Neural crest cell (in vitro differentiated cells): ENCODE data around the gene TGFBR3. TPM values are rescaled to one million over a fixed set of nuclear protein-coding genes. Genes with fewer than 3 reads are reported as not detected.
A peak's percentile ranks its signal among the peaks of the same experiment; 100 is the strongest.

Experiments
- DNase-seq: peaks from one replicate; pipeline ENCODE4 v3.0.0; 2021; ENCODE audit warnings: low read depth, mixed read lengths, low spot score
- H3K27ac Mint-ChIP-seq: one replicate; pipeline ENCODE4 v1.8.0; 2021; ENCODE audit warnings: mild to moderate bottlenecking, mixed read lengths; ENCODE audit not compliant: unreplicated experiment
- H3K27me3 Mint-ChIP-seq: 2 replicates; pipeline ENCODE4 v1.8.0; 2021; ENCODE audit warnings: low read depth, mild to moderate bottlenecking, mixed read lengths
- H3K36me3 Mint-ChIP-seq: 2 replicates; pipeline ENCODE4 v1.8.0; 2021; ENCODE audit warnings: low read depth, mild to moderate bottlenecking, mixed read lengths
- H3K4me1 Mint-ChIP-seq: 2 replicates; pipeline ENCODE4 v1.8.0; 2021; ENCODE audit warnings: mixed read lengths
- H3K4me3 Mint-ChIP-seq: one replicate; pipeline ENCODE4 v1.8.0; 2021; ENCODE audit warnings: mild to moderate bottlenecking, mixed read lengths
- H3K9me3 Mint-ChIP-seq: 2 replicates; pipeline ENCODE4 v1.8.0; 2021; ENCODE audit warnings: mixed read lengths
- CTCF ChIP-seq: fragments of 200-600 bp; sonication (generic); conservative IDR thresholded peaks from 2 replicates; pipeline ENCODE4 v1.5.0; 2021; ENCODE audit warnings: antibody characterized with exemption, mild to moderate bottlenecking
- total RNA-seq: library from RNA; stranded (reverse); gene quantifications from 2 replicates; pipeline ENCODE4 v1.2.1, GENCODE V29; 2021

Gene TGFBR3
- total RNA-seq, 1 donor from 2014 or later, result 15.1 TPM

GRCh38 chr1:91891969-91892368 lies 6.0 kb upstream of the TGFBR3 start:
- no peak for DNase-seq
- no peak for TF ChIP-seq CTCF
- Mint-ChIP-seq H3K36me3 (no peaks in the 10 kb centered on the region), H3K9me3 (no peaks in the 10 kb centered on the region), H3K27ac (no peak overlapping the region), H3K4me1 (peaks cover 16% of the 10 kb centered on the region), H3K27me3 (no peaks in the 10 kb centered on the region), H3K4me3 (no peak overlapping the region)

GRCh38 chr1:91891454-91891853 lies 5.5 kb upstream of the TGFBR3 start:
- Mint-ChIP-seq H3K27me3 (peaks cover 4% of the 10 kb centered on the region), H3K4me1 (peaks cover 20% of the 10 kb centered on the region), H3K4me3 (no peak overlapping the region), H3K9me3 (no peaks in the 10 kb centered on the region), H3K36me3 (no peaks in the 10 kb centered on the region), H3K27ac (no peak overlapping the region)
- TF ChIP-seq CTCF, result no peak
- DNase-seq, result no peak

GRCh38 chr1:91889717-91890459 lies 3.9 kb upstream of the TGFBR3 start:
- Mint-ChIP-seq H3K27ac (no peak overlapping the region), H3K27me3 (peaks cover 6% of the 10 kb centered on the region), H3K36me3 (no peaks in the 10 kb centered on the region), H3K9me3 (no peaks in the 10 kb centered on the region), H3K4me3 (peak overlapping the region; percentile 47), H3K4me1 (peaks cover 19% of the 10 kb centered on the region)
- no peak for DNase-seq
- TF ChIP-seq CTCF, result no peak

GRCh38 chr1:91885213-91885715 lies 687 bp downstream of the TGFBR3 start:
- TF ChIP-seq CTCF, result no peak
- DNase-seq, result no peak
- peak overlapping the region; percentile 48 for H3K27ac Mint-ChIP-seq

GRCh38 chr1:91884459-91885212 lies 1.3 kb downstream of the TGFBR3 start:
- no peak for TF ChIP-seq CTCF
- Mint-ChIP-seq H3K27me3 (peaks cover 15% of the 10 kb centered on the region), H3K4me3 (peak overlapping the region; percentile 97), H3K4me1 (peaks cover 35% of the 10 kb centered on the region), H3K27ac (peak overlapping the region; percentile 48), H3K9me3 (no peaks in the 10 kb centered on the region), H3K36me3 (no peaks in the 10 kb centered on the region)
- peak; percentile 27 for DNase-seq

More at GRCh38 chr1:91885213-91885715, 687 bp downstream of the TGFBR3 start:
- H3K36me3 Mint-ChIP-seq, result no peaks in the 10 kb centered on the region
- H3K4me3 Mint-ChIP-seq, result peak overlapping the region; percentile 97
- peaks cover 15% of the 10 kb centered on the region for H3K27me3 Mint-ChIP-seq
- H3K9me3 Mint-ChIP-seq, result no peaks in the 10 kb centered on the region
- H3K4me1 Mint-ChIP-seq, result peaks cover 35% of the 10 kb centered on the region
